MM.1S (cell line): ENCODE data around the gene NSMF.

ENCODE experiments used
- CTCF ChIP-seq: fragments of 300-600 bp; sonication (generic); IDR thresholded peaks from 2 replicates; pipeline ENCODE4 v1.5.1; 2016; ENCODE audit warnings: antibody characterized with exemption, low read length, mixed read lengths
- EZH2 ChIP-seq: fragments of 300-600 bp; sonication (generic); optimal IDR thresholded peaks from 2 replicates; pipeline ENCODE3; 2017; ENCODE audit warnings: low read depth, mild to moderate bottlenecking, antibody characterized with exemption, low read length, mixed read lengths
- EZH2phosphoT487 ChIP-seq: fragments of 300-600 bp; sonication (generic); IDR thresholded peaks from 2 replicates; pipeline ENCODE4 v1.6.1; 2018; ENCODE audit warnings: antibody characterized with exemption, low read length

GRCh38 chr9:137403269-137403668, 55.9 kb downstream of the NSMF start:
- TF ChIP-seq CTCF (no peak), EZH2 (no peak), EZH2phosphoT487 (no peak)
